Stomach (tissue), 9 donors: ENCODE results near the gene ASPG. TPM values are rescaled to one million over a fixed set of nuclear protein-coding genes. Genes with fewer than 3 reads are reported as not detected.

Source experiments
- DNase-seq, 2 donors: peaks; one replicate each; pipeline versions ENCODE4 v3.0.0 to v3.0.0-alpha.2; 2013 to 2019
- H3K27ac ChIP-seq, 5 donors: fragments of 200-600 bp in 4 of 5; sonication (generic) in 4 of 5; one replicate each; pipeline ENCODE4 v1.5.1; 2013 to 2019; ENCODE audit warnings: mild to moderate bottlenecking in 1 of 5, moderate library complexity in 1 of 5
- H3K27me3 ChIP-seq, 3 donors: fragments of 200-600 bp; sonication (generic); one replicate each; pipeline ENCODE4 v1.5.1; 2017 to 2019; ENCODE audit warnings: mixed run types in 1 of 3
- H3K36me3 ChIP-seq, 4 donors: fragments of 200-600 bp; sonication (generic); 1 replicate in 3 of 4; 2 replicates in 1 of 4; pipeline ENCODE4 v1.5.1; 2016 to 2019
- H3K4me1 ChIP-seq, 4 donors: fragments of 200-600 bp; sonication (generic); one replicate each; pipeline ENCODE4 v1.5.1; 2016 to 2019
- H3K4me3 ChIP-seq, 4 donors: fragments of 200-600 bp; sonication (generic) in 3 of 4; one replicate each; pipeline ENCODE4 v1.5.1; 2016 to 2019; ENCODE audit warnings: mild to moderate bottlenecking in 1 of 4
- H3K9me3 ChIP-seq, 4 donors: fragments of 200-600 bp; sonication (generic); one replicate each; pipeline ENCODE4 v1.5.1; 2016 to 2019
- CTCF ChIP-seq, 7 experiments: fragments of 450-650 bp in 4 of 7; fragments of 200-600 bp in 3 of 7; sonication (generic) in 3 of 7; IDR thresholded peaks; one replicate each; pipeline ENCODE4 v1.5.1; 2016 to 2019; ENCODE audit warnings: antibody characterized with exemption in 7 of 7, control low read depth in 2 of 7, mild to moderate bottlenecking in 1 of 7
- EP300 ChIP-seq: sonication (generic); formaldehyde crosslinking; IDR thresholded peaks from one replicate; pipeline ENCODE4 v1.6.1; 2017; ENCODE audit warnings: antibody characterized with exemption
- POLR2A ChIP-seq, 4 donors: fragments of 450-650 bp; IDR thresholded peaks; one replicate each; pipeline ENCODE4 v1.6.1; 2016; ENCODE audit warnings: antibody characterized with exemption in 4 of 4, control low read depth in 2 of 4, mild to moderate bottlenecking in 1 of 4, moderate library complexity in 1 of 4
- POLR2AphosphoS5 ChIP-seq, 3 donors: sonication (generic); formaldehyde crosslinking; IDR thresholded peaks; one replicate each; pipeline ENCODE4 v1.6.1; 2016; ENCODE audit warnings: antibody characterized with exemption in 3 of 3
- WGBS, 5 donors: extraction: QIAGEN DNeasy Blood & Tissue Kit in 3 of 5; methylation state at CpG; one replicate each; pipeline versions ENCODE4 v1.1.5 to v1.1.7; 2013 to 2018; 5-methylcytosine and 5-hydroxymethylcytosine counted together
- intact Hi-C: fragments of 100-400 bp; cut with DNase I; formaldehyde crosslinking; loops from one replicate; pipeline ENCODE4 v1.15.1; 2023; ENCODE audit warnings: low total_unique reads
- polyA plus RNA-seq, 3 donors: library from polyadenylated mRNA; stranded (reverse); fragments of 200-250 nt; gene quantifications; one replicate each; pipeline ENCODE4 v1.2.3, GENCODE V29; 2013
- total RNA-seq, 5 donors: library from RNA; depleted of rRNA; stranded (reverse); fragments of >200 nt; gene quantifications; one replicate each; pipeline versions ENCODE4 v1.1.0 to v1.2.3, GENCODE V29; 2014 to 2016
- donor health status: healthy with polysubstance abuse.
- donor health status: Bipolar disorder and iron deficiency.
- donor health status: healthy.

The ASPG gene
- total and polyA plus RNA-seq, 8 donors: 0.12 to 10.7 (median 4.4) TPM; not detected in 1

- H3K27me3 ChIP-seq: peaks cover 0 to 23% (median 0%) of the 10 kb centered on the region in 3 donors
- WGBS, 5 donors: 69 to 85% (median 79%) methylated on average over 16 of the region's 16 CpGs
- no peak overlapping the region for H3K4me3 ChIP-seq
- no peaks in the 10 kb centered on the region for H3K9me3 ChIP-seq
- no peaks in the 10 kb centered on the region for H3K4me1 ChIP-seq
- no peaks in the 10 kb centered on the region for H3K36me3 ChIP-seq
- DNase-seq: no peak
- TF ChIP-seq EP300 (no peak), CTCF (IDR thresholded peaks at IDR 0.05) (no peak), POLR2A (IDR thresholded peaks at IDR 0.05) (no peak)
- intact Hi-C loops: no loop called here
- H3K27ac ChIP-seq: no peak overlapping the region
Measured at GRCh38 chr14:104054222-104054905, 31.1 kb upstream of the ASPG start.

- no peak overlapping the region for H3K27ac ChIP-seq
- H3K4me3 ChIP-seq: no peak overlapping the region
- H3K4me1 ChIP-seq: no peaks in the 10 kb centered on the region
- intact Hi-C loops: no loop called here
- WGBS, 5 donors: 86 to 96% (median 90%) methylated on average over 1 of the region's 1 CpG
- H3K27me3 ChIP-seq: peaks cover 0 to 18% (median 10%) of the 10 kb centered on the region in 3 donors
- peaks cover 0 to 14% (median 14%) of the 10 kb centered on the region in 4 donors for H3K9me3 ChIP-seq
- no peaks in the 10 kb centered on the region for H3K36me3 ChIP-seq
- TF ChIP-seq EP300 (no peak), CTCF (IDR thresholded peaks at IDR 0.05) (no peak), POLR2AphosphoS5 (IDR thresholded peaks at IDR 0.05) (no peak), POLR2A (IDR thresholded peaks at IDR 0.05) (no peak)
- DNase-seq: no peak
Measured at GRCh38 chr14:104062281-104062680, 23.2 kb upstream of the ASPG start.

- no peak overlapping the region for H3K27ac ChIP-seq
- H3K9me3 ChIP-seq: peaks cover 0 to 19% (median 18%) of the 10 kb centered on the region in 4 donors
- no peaks in the 10 kb centered on the region for H3K4me1 ChIP-seq
- H3K4me3 ChIP-seq: no peak overlapping the region
- DNase-seq: no peak
- peaks cover 0 to 28% (median 10%) of the 10 kb centered on the region in 3 donors for H3K27me3 ChIP-seq
- 70 to 78% (median 73%) methylated on average over 9 to 10 of the region's 10 CpGs for WGBS, 5 donors
- intact Hi-C loops: no loop called here
- TF ChIP-seq POLR2A (IDR thresholded peaks at IDR 0.05) (no peak), POLR2AphosphoS5 (IDR thresholded peaks at IDR 0.05) (no peak), EP300 (no peak), CTCF (IDR thresholded peaks at IDR 0.05) (no peak)
- H3K36me3 ChIP-seq: no peaks in the 10 kb centered on the region
Measured at GRCh38 chr14:104064003-104064402, 21.5 kb upstream of the ASPG start.

- intact Hi-C loops: no loop called here
- peaks cover 0 to 51% (median 10%) of the 10 kb centered on the region in 3 donors for H3K27me3 ChIP-seq
- 69 to 88% (median 88%) methylated on average over 4 to 5 of the region's 5 CpGs for WGBS, 5 donors
Measured at GRCh38 chr14:104066279-104066678, 19.2 kb upstream of the ASPG start.

More at GRCh38 chr14:104066279-104066678, 19.2 kb upstream of the ASPG start:
- no peaks in the 10 kb centered on the region for H3K36me3 ChIP-seq
- peaks cover 0 to 19% (median 18%) of the 10 kb centered on the region in 4 donors for H3K9me3 ChIP-seq
- H3K4me1 ChIP-seq: no peaks in the 10 kb centered on the region
- no peak overlapping the region for H3K4me3 ChIP-seq
- TF ChIP-seq POLR2AphosphoS5 (IDR thresholded peaks at IDR 0.05) (no peak), POLR2A (IDR thresholded peaks at IDR 0.05) (no peak), CTCF (IDR thresholded peaks at IDR 0.05) (no peak), EP300 (no peak)
- H3K27ac ChIP-seq: no peak overlapping the region
- no peak for DNase-seq
